ENCODE data around the gene TOP3B. TPM values are rescaled to one million over a fixed set of nuclear protein-coding genes. Genes with fewer than 3 reads are reported as not detected.

TOP3B gene
- polyA plus RNA-seq, 4 donors: 12.0 to 26.9 (median 14.5) TPM

DNA sequence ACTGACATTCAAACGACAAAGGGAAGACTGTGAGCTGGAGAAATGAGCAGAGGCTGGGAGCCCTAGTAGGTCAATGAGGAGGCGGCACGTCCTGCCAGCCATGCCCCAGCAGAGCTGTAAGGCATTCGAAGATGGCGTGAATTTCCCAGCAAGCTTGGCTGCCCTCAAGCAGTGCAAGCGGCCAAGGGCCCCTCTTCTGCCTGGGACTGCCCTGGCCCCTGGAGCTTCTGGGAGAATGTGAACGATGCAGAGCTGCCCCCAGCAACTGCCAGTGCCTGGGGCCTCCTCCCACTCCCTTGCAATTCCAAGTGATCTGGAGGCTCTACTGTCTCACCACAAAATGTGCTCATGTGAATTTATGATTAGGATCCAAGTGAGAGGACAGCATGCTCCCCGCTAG lies 34.2 kb downstream of the TOP3B start:
- H3K4me1 ChIP-seq (ENCODE audit: control insufficient read depth in 3 of 3, insufficient read depth in 2 of 3, low read depth in 1 of 3, low read length in 2 of 3): peaks cover 0 to 7% (median 0%) of the 10 kb centered on the region in 3 donors
- H3K27ac ChIP-seq (ENCODE audit: low read depth in 1 of 3, low read length in 2 of 3): peak overlapping the region in 1 of 3 donors; percentile 76
- WGBS, 3 donors: 81 to 90% (median 86%) methylated on average over 6 to 8 of the region's 8 CpGs
- DNase-seq (no peak), FAIRE-seq (no peak)
- peaks cover 0 to 39% (median 0%) of the 10 kb centered on the region in 3 donors for H3K36me3 ChIP-seq (ENCODE audit: control insufficient read depth in 3 of 3, insufficient read depth in 2 of 3, low read depth in 1 of 3, low read length in 3 of 3)
- H3K9me3 ChIP-seq (ENCODE audit: control insufficient read depth in 2 of 2, insufficient read depth in 1 of 2, low read depth in 1 of 2, low read length in 1 of 2): no peaks in the 10 kb centered on the region
- no peaks in the 10 kb centered on the region for H3K27me3 ChIP-seq (ENCODE audit: control insufficient read depth in 3 of 3, insufficient read depth in 3 of 3, low read length in 3 of 3)
- no peak overlapping the region for H3K4me3 ChIP-seq (ENCODE audit: low read depth in 1 of 3, low read length in 3 of 3)

DNA sequence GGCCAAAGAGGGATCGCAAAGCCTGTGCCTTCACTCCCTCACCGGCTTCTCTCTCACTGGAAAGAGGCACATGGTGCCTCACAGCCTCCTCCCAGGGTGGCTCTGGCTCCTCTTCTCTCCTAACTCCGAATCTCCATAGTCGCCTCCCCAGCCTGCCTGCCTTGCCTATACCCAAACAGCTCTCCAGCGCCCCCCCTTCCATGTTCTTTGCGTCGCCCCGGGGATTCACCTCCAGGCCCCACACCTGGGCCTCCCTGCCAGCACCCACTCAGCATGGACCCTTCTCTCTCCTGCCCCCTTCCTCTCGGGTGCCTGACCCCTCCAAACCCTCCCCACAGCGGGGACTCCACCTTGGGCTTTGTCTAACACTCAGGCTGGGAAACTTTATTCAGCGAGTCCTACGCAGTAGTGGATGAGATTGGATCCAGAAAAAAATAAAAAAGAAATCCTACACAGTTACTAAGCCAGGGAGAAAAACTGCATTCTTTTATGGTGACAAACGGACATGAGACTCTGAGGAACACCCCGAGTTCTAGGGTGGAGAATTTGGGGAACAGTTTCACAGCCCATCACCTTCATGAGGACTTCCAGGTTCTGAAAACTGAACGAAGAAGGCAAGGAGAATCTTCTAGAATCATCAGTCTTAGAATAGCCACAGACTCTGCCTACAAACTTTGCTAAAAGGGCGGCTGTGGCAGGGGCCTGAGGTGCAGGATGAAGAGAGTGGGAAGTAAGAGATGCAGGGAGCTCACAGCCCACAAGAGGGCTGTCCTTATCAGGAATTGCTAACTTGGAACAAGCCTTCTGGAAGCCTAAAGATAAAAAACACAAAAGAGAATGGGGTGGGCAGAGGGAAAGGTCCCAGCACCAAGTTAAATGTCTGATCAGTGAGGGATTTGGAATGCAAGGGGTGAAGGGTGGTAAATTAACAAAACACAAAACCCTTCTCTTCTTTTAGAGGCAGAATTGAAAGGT lies 35.3 kb downstream of the TOP3B start:
- FAIRE-seq: no peak
- Histone ChIP-seq H3K4me1 (ENCODE audit: control insufficient read depth in 3 of 3, insufficient read depth in 2 of 3, low read depth in 1 of 3, low read length in 2 of 3) (peaks cover 0 to 7% (median 0%) of the 10 kb centered on the region in 3 donors), H3K36me3 (ENCODE audit: control insufficient read depth in 3 of 3, insufficient read depth in 2 of 3, low read depth in 1 of 3, low read length in 3 of 3) (peaks cover 0 to 48% (median 0%) of the 10 kb centered on the region in 3 donors), H3K4me3 (ENCODE audit: low read depth in 1 of 3, low read length in 3 of 3) (no peak overlapping the region), H3K9me3 (ENCODE audit: control insufficient read depth in 2 of 2, insufficient read depth in 1 of 2, low read depth in 1 of 2, low read length in 1 of 2) (no peaks in the 10 kb centered on the region), H3K27me3 (ENCODE audit: control insufficient read depth in 3 of 3, insufficient read depth in 3 of 3, low read length in 3 of 3) (no peaks in the 10 kb centered on the region), H3K27ac (ENCODE audit: low read depth in 1 of 3, low read length in 2 of 3) (peak overlapping the region in 1 of 3 donors; percentile 54)
- 71 to 83% (median 78%) methylated on average over 16 of the region's 16 CpGs for WGBS, 3 donors
- DNase-seq: no peak

DNA sequence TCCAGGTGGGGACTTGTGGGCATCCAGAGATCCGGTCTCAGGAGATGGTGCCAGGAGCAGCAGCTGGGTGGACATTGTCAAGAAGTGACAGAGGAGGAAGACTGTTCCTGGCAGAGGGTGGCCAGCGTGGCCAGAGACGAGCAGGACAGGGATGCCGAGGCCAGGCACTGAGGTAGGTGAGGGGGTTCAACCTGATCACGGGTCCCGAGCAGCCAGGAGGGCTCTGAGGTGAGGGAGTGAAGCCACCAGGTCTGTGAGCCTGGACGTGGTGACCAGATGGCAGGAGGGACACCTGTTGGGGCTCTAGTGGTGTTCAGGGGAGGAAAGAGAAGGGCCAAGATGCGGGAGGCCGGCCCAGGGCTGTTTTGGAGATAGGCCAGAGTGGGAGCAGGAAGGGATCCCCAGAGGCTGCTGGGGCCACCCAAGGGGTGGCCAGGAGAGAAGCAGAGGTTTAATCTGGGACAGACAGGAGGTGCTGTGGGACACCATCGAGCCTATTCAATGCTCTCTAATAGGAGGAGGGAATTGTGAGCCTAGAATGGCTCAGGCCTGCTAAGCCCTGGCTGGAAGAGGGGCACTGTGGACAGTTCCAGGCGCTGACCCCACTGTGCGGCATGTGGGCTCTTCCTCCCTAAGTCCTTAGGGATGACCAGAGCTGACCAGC lies 36.2 kb downstream of the TOP3B start:
- H3K4me1 ChIP-seq (ENCODE audit: control insufficient read depth in 3 of 3, insufficient read depth in 2 of 3, low read depth in 1 of 3, low read length in 2 of 3): no peaks in the 10 kb centered on the region
- H3K4me3 ChIP-seq (ENCODE audit: low read depth in 1 of 3, low read length in 3 of 3): no peak overlapping the region
- peaks cover 0 to 55% (median 0%) of the 10 kb centered on the region in 3 donors for H3K36me3 ChIP-seq (ENCODE audit: control insufficient read depth in 3 of 3, insufficient read depth in 2 of 3, low read depth in 1 of 3, low read length in 3 of 3)
- FAIRE-seq (no peak), DNase-seq (no peak)
- no peaks in the 10 kb centered on the region for H3K9me3 ChIP-seq (ENCODE audit: control insufficient read depth in 2 of 2, insufficient read depth in 1 of 2, low read depth in 1 of 2, low read length in 1 of 2)
- WGBS, 3 donors: 84 to 90% (median 88%) methylated on average over 12 of the region's 12 CpGs
- H3K27ac ChIP-seq (ENCODE audit: low read depth in 1 of 3, low read length in 2 of 3): peak overlapping the region in 1 of 3 donors; percentile 54
- H3K27me3 ChIP-seq (ENCODE audit: control insufficient read depth in 3 of 3, insufficient read depth in 3 of 3, low read length in 3 of 3): no peaks in the 10 kb centered on the region

DNA sequence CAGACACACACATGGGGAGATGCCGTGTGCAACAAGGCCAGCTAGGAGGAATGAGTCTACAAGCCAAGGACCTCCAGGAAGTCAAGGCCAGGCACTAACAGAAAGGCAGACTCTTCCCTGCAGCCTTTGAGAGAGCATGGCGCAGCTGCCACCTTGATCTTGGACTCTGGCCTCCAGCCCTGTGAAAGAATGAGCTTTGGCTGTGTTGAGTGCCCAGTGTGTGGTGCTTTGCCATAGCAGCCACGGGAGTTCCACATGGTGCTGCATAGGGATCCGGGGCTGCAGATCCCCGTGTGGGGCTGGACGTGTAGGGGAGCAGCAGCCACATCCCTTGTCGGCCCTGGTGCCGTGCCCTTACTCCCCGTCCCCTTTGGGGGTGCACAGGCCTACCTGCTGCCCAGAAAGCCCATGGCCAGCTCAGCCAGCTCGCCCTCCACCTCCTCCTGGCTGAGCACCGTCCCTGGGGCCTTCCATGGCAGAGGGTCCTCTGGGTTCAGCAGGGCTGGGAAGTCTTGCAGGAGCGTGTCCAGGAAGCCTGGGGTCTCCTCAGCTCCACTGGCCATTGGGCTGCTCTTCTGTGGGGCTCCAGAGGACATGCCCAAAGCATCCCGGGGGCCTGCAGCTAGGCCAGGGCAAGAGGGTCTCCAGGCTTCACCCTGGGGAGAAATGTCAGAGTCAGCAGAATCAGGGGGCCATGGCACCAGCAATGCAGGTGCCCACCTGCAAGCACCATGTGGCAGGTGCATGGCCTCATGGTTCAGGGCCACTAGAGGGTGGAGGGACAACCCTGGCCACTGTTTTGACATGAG lies 36.9 kb downstream of the TOP3B start:
- H3K27ac ChIP-seq (ENCODE audit: low read depth in 1 of 3, low read length in 2 of 3): peak overlapping the region in 1 of 3 donors; percentile 4
- 58 to 84% (median 69%) methylated on average over 12 to 13 of the region's 13 CpGs for WGBS, 3 donors

DNA sequence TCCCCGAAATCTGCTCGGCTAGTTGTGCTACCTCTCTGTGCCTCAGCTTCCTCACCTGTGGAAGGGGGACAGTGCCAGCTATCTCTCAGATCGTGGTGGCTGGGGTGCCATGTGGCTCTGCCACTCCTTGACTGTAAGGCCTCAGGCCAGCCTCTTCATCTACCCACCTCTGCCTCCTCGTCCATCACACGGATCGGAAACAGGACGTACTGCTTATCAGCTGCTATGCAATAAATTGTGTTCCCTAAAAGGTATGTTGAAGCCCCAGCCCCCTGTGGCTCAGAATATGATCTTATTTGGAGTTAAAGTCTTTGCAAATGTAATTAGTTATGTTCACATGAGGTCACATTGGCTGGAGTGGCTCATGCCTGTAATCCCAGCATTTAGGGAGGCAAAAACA lies 37.7 kb downstream of the TOP3B start:
- Histone ChIP-seq H3K4me3 (ENCODE audit: low read depth in 1 of 3, low read length in 3 of 3) (no peak overlapping the region), H3K27me3 (ENCODE audit: control insufficient read depth in 3 of 3, insufficient read depth in 3 of 3, low read length in 3 of 3) (no peaks in the 10 kb centered on the region), H3K36me3 (ENCODE audit: control insufficient read depth in 3 of 3, insufficient read depth in 2 of 3, low read depth in 1 of 3, low read length in 3 of 3) (peaks cover 0 to 65% (median 0%) of the 10 kb centered on the region in 3 donors), H3K27ac (ENCODE audit: low read depth in 1 of 3, low read length in 2 of 3) (peak overlapping the region in 1 of 3 donors; percentile 33), H3K4me1 (ENCODE audit: control insufficient read depth in 3 of 3, insufficient read depth in 2 of 3, low read depth in 1 of 3, low read length in 2 of 3) (no peaks in the 10 kb centered on the region), H3K9me3 (ENCODE audit: control insufficient read depth in 2 of 2, insufficient read depth in 1 of 2, low read depth in 1 of 2, low read length in 1 of 2) (no peaks in the 10 kb centered on the region)
- DNase-seq: no peak
- 84 to 91% (median 88%) methylated on average over 7 of the region's 7 CpGs for WGBS, 3 donors
- FAIRE-seq: no peak

More for the DNA sequence above, 36.9 kb downstream of the TOP3B start:
- peaks cover 0 to 62% (median 0%) of the 10 kb centered on the region in 3 donors for H3K36me3 ChIP-seq (ENCODE audit: control insufficient read depth in 3 of 3, insufficient read depth in 2 of 3, low read depth in 1 of 3, low read length in 3 of 3)
- FAIRE-seq: no peak
- no peaks in the 10 kb centered on the region for H3K27me3 ChIP-seq (ENCODE audit: control insufficient read depth in 3 of 3, insufficient read depth in 3 of 3, low read length in 3 of 3)
- no peaks in the 10 kb centered on the region for H3K9me3 ChIP-seq (ENCODE audit: control insufficient read depth in 2 of 2, insufficient read depth in 1 of 2, low read depth in 1 of 2, low read length in 1 of 2)
- peak in 1 of 2 donors; percentile 65 for DNase-seq
- no peaks in the 10 kb centered on the region for H3K4me1 ChIP-seq (ENCODE audit: control insufficient read depth in 3 of 3, insufficient read depth in 2 of 3, low read depth in 1 of 3, low read length in 2 of 3)
- H3K4me3 ChIP-seq (ENCODE audit: low read depth in 1 of 3, low read length in 3 of 3): no peak overlapping the region

DNA sequence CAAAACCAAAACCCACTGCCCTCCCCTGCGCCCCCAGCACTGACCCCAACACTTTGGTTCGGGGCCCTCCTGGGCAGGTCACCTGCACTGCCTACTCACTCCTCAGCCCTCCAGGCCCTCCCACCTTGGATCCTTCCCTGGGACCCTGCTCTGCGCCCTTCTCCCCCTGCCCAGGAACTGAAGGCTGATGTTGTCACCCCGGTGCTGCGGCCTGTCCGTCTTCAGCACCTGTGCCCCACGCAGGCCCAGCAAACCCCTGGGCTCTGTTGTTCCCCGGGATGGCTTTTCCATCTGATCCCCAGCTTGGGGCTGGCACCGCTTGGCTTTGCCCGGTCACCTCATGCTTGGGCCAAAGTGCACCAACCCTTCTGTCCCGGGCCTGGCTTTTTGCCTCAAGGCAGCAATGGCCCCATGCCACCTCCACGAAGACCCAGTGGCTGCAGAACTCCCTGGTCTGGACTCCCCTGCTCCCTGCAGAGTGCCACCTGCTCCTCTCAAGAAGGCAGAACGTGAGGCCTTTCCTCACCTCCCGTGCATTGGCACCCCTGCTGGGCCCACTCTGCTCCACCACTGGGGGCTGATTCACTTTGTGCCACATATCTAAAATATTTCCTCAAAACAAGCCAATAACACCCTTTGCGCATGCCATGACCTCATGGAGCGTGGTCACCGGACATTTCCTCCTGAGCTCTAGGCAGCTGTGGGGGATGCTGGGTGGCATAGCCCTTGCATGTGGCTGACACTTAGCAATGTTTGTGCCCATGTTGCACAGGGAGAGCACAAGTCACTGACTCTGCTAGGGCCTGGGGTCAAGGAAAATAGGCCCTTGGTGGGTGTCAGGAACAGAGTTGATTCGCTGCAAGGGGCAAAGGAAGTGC lies 38.8 kb downstream of the TOP3B start:
- no peak for FAIRE-seq
- peaks cover 0 to 3% (median 0%) of the 10 kb centered on the region in 3 donors for H3K4me1 ChIP-seq (ENCODE audit: control insufficient read depth in 3 of 3, insufficient read depth in 2 of 3, low read depth in 1 of 3, low read length in 2 of 3)
- no peaks in the 10 kb centered on the region for H3K27me3 ChIP-seq (ENCODE audit: control insufficient read depth in 3 of 3, insufficient read depth in 3 of 3, low read length in 3 of 3)
- H3K36me3 ChIP-seq (ENCODE audit: control insufficient read depth in 3 of 3, insufficient read depth in 2 of 3, low read depth in 1 of 3, low read length in 3 of 3): peaks cover 0 to 75% (median 0%) of the 10 kb centered on the region in 3 donors
- no peaks in the 10 kb centered on the region for H3K9me3 ChIP-seq (ENCODE audit: control insufficient read depth in 2 of 2, insufficient read depth in 1 of 2, low read depth in 1 of 2, low read length in 1 of 2)
- 91 to 92% (median 92%) methylated on average over 18 of the region's 18 CpGs for WGBS, 3 donors
- DNase-seq: no peak
- H3K27ac ChIP-seq (ENCODE audit: low read depth in 1 of 3, low read length in 2 of 3): peak overlapping the region in 1 of 3 donors; percentile 84
- H3K4me3 ChIP-seq (ENCODE audit: low read depth in 1 of 3, low read length in 3 of 3): no peak overlapping the region

DNA sequence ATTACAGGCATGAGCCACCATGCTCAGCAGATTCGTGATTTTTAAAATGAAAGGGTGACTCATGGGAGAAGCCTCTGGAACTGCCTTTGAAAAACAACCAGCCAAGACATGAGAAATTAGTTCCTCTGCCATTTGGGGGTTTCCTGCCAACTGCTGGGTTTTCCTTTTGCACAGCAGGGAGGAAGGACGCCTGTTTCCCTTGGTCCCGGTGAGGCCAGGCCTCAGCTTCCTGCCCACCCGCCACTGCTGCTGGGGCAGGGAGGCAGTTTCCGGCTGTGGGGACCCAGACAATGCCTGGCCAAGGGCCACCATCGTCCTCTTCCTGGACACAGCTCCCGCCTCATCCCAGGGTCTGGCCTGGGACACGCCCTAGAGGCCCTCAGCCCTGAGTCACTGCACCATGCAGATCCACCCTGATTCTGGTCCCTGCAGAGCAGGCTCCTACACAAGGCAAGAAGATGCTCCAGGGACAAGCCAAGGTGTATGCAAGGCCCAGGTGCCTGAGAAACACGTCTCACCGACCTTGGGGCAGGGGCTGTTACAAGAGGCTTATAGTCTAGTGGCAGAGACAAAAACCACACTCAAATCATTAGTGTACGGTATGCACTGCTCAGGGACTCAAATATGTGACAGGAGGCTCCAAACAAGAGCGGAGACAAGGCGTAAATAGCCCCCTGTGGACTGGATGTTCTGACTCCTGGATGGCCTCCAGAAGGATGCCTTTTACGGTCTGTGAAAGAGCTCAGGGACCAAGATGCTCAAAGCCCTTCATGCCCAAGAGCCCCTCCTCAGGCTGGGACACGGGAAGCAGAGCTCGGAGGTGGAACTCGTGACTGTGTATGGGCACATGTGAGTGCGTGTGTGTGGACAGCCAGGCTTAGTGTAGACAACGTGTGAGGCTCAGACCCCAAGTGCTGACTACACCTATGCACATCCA lies 39.9 kb downstream of the TOP3B start:
- H3K36me3 ChIP-seq (ENCODE audit: control insufficient read depth in 3 of 3, insufficient read depth in 2 of 3, low read depth in 1 of 3, low read length in 3 of 3): peaks cover 0 to 73% (median 0%) of the 10 kb centered on the region in 3 donors

More for the DNA sequence above, 39.9 kb downstream of the TOP3B start:
- H3K4me1 ChIP-seq (ENCODE audit: control insufficient read depth in 3 of 3, insufficient read depth in 2 of 3, low read depth in 1 of 3, low read length in 2 of 3): peaks cover 0 to 8% (median 0%) of the 10 kb centered on the region in 3 donors
- no peaks in the 10 kb centered on the region for H3K27me3 ChIP-seq (ENCODE audit: control insufficient read depth in 3 of 3, insufficient read depth in 3 of 3, low read length in 3 of 3)
- WGBS, 3 donors: 48 to 77% (median 76%) methylated on average over 19 of the region's 19 CpGs
- H3K9me3 ChIP-seq (ENCODE audit: control insufficient read depth in 2 of 2, insufficient read depth in 1 of 2, low read depth in 1 of 2, low read length in 1 of 2): no peaks in the 10 kb centered on the region
- FAIRE-seq: no peak
- no peak overlapping the region for H3K4me3 ChIP-seq (ENCODE audit: low read depth in 1 of 3, low read length in 3 of 3)
- DNase-seq: no peak
- H3K27ac ChIP-seq (ENCODE audit: low read depth in 1 of 3, low read length in 2 of 3): peak overlapping the region in 1 of 3 donors; percentile 84

All from small intestine (tissue), 7 donors.